ENCODE results near the gene ANKRD30A.
"Not testable (repeated sequence)": the region's sequence is repeated elsewhere in the genome, so short reads cannot be mapped to it uniquely, and the experiment has no call there.

ANKRD30A gene

GRCh38 chr10:37390926-37391325 lies 265.5 kb downstream of the ANKRD30A start:
- ATAC-seq (ENCODE audit: insufficient read depth, low read depth), result no peak
- no peaks in the 10 kb centered on the region for H3K79me2 ChIP-seq (ENCODE audit: insufficient read depth, low read length)
- no peak for DNase-seq

GRCh38 chr10:37400774-37401173 lies 275.4 kb downstream of the ANKRD30A start:
- H3K27ac ChIP-seq (ENCODE audit: low read length); H2AFZ ChIP-seq (ENCODE audit: low read depth, low read length); H3K36me3 ChIP-seq (ENCODE audit: insufficient read depth, low read length); ATAC-seq (ENCODE audit: insufficient read depth, low read depth); H3K79me2 ChIP-seq (ENCODE audit: insufficient read depth, low read length); H3K4me2 ChIP-seq (ENCODE audit: insufficient read depth, low read length); H3K9ac ChIP-seq (ENCODE audit: low read depth, low read length); H3K9me3 ChIP-seq (ENCODE audit: insufficient read depth, low read length, severe bottlenecking); H3K27me3 ChIP-seq (ENCODE audit: insufficient read depth, low read length, poor library complexity); H3K4me1 ChIP-seq (ENCODE audit: insufficient read depth, low read length); H4K20me1 ChIP-seq (ENCODE audit: insufficient read depth, low read length); H3K4me3 ChIP-seq (ENCODE audit: low read depth in 1 of 2, low read length in 2 of 2); DNase-seq: not testable (repeated sequence)

More at GRCh38 chr10:37390926-37391325, 265.5 kb downstream of the ANKRD30A start:
- no peaks in the 10 kb centered on the region for H4K20me1 ChIP-seq (ENCODE audit: insufficient read depth, low read length)
- H3K27ac ChIP-seq (ENCODE audit: low read length), result no peak overlapping the region
- H3K9ac ChIP-seq (ENCODE audit: low read depth, low read length), result no peak overlapping the region
- no peaks in the 10 kb centered on the region for H3K27me3 ChIP-seq (ENCODE audit: insufficient read depth, low read length, poor library complexity)
- H3K4me2 ChIP-seq (ENCODE audit: insufficient read depth, low read length), result no peak overlapping the region
- H3K9me3 ChIP-seq (ENCODE audit: insufficient read depth, low read length, severe bottlenecking), result no peaks in the 10 kb centered on the region
- H3K4me3 ChIP-seq (ENCODE audit: low read depth in 1 of 2, low read length in 2 of 2), result no peak overlapping the region
- H2AFZ ChIP-seq (ENCODE audit: low read depth, low read length), result no peak overlapping the region
- TF ChIP-seq, protein P1, sequence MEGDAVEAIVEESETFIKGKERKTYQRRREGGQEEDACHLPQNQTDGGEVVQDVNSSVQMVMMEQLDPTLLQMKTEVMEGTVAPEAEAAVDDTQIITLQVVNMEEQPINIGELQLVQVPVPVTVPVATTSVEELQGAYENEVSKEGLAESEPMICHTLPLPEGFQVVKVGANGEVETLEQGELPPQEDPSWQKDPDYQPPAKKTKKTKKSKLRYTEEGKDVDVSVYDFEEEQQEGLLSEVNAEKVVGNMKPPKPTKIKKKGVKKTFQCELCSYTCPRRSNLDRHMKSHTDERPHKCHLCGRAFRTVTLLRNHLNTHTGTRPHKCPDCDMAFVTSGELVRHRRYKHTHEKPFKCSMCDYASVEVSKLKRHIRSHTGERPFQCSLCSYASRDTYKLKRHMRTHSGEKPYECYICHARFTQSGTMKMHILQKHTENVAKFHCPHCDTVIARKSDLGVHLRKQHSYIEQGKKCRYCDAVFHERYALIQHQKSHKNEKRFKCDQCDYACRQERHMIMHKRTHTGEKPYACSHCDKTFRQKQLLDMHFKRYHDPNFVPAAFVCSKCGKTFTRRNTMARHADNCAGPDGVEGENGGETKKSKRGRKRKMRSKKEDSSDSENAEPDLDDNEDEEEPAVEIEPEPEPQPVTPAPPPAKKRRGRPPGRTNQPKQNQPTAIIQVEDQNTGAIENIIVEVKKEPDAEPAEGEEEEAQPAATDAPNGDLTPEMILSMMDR (IDR thresholded peaks at IDR 0.05; ENCODE audit: borderline replicate concordance, extremely low read depth, low read length, poor library complexity, severe bottlenecking), result no peak
- TF ChIP-seq EZH2 (IDR thresholded peaks at IDR 0.05; ENCODE audit: borderline replicate concordance, low read depth, low read length, severe bottlenecking), result no peak
- no peaks in the 10 kb centered on the region for H3K4me1 ChIP-seq (ENCODE audit: insufficient read depth, low read length)
- no peaks in the 10 kb centered on the region for H3K36me3 ChIP-seq (ENCODE audit: insufficient read depth, low read length)

GRCh38 chr10:37401225-37401624 lies 275.8 kb downstream of the ANKRD30A start:
- no peak overlapping the region for H3K4me3 ChIP-seq (ENCODE audit: low read depth in 1 of 2, low read length in 2 of 2)
- H3K36me3 ChIP-seq (ENCODE audit: insufficient read depth, low read length), result no peaks in the 10 kb centered on the region
- H4K20me1 ChIP-seq (ENCODE audit: insufficient read depth, low read length), result no peaks in the 10 kb centered on the region
- no peaks in the 10 kb centered on the region for H3K9me3 ChIP-seq (ENCODE audit: insufficient read depth, low read length, severe bottlenecking)
- TF ChIP-seq, protein P1 (IDR thresholded peaks at IDR 0.05; ENCODE audit: borderline replicate concordance, extremely low read depth, low read length, poor library complexity, severe bottlenecking), result no peak
- no peak for ATAC-seq (ENCODE audit: insufficient read depth, low read depth)
- no peak overlapping the region for H3K27ac ChIP-seq (ENCODE audit: low read length)
- H3K27me3 ChIP-seq (ENCODE audit: insufficient read depth, low read length, poor library complexity), result no peaks in the 10 kb centered on the region
- no peak overlapping the region for H2AFZ ChIP-seq (ENCODE audit: low read depth, low read length)
- no peak for DNase-seq
- H3K9ac ChIP-seq (ENCODE audit: low read depth, low read length), result no peak overlapping the region
- H3K4me1 ChIP-seq (ENCODE audit: insufficient read depth, low read length), result no peaks in the 10 kb centered on the region
- H3K79me2 ChIP-seq (ENCODE audit: insufficient read depth, low read length), result no peaks in the 10 kb centered on the region
- no peak overlapping the region for H3K4me2 ChIP-seq (ENCODE audit: insufficient read depth, low read length)

- Histone ChIP-seq H3K27me3 (ENCODE audit: insufficient read depth, low read length, poor library complexity) (no peaks in the 10 kb centered on the region), H3K27ac (ENCODE audit: low read length) (no peak overlapping the region), H3K4me2 (ENCODE audit: insufficient read depth, low read length) (no peak overlapping the region), H3K4me3 (ENCODE audit: low read depth in 1 of 2, low read length in 2 of 2) (no peak overlapping the region), H3K79me2 (ENCODE audit: insufficient read depth, low read length) (no peaks in the 10 kb centered on the region), H2AFZ (ENCODE audit: low read depth, low read length) (no peak overlapping the region), H3K36me3 (ENCODE audit: insufficient read depth, low read length) (no peaks in the 10 kb centered on the region), H3K4me1 (ENCODE audit: insufficient read depth, low read length) (no peaks in the 10 kb centered on the region), H3K9ac (ENCODE audit: low read depth, low read length) (no peak overlapping the region), H4K20me1 (ENCODE audit: insufficient read depth, low read length) (no peaks in the 10 kb centered on the region), H3K9me3 (ENCODE audit: insufficient read depth, low read length, severe bottlenecking) (no peaks in the 10 kb centered on the region)
- no peak for DNase-seq
- ATAC-seq (ENCODE audit: insufficient read depth, low read depth), result no peak
- TF ChIP-seq EZH2 (IDR thresholded peaks at IDR 0.05; ENCODE audit: borderline replicate concordance, low read depth, low read length, severe bottlenecking), result no peak
- TF ChIP-seq, protein P1 (IDR thresholded peaks at IDR 0.05; ENCODE audit: borderline replicate concordance, extremely low read depth, low read length, poor library complexity, severe bottlenecking), result no peak
Observed at GRCh38 chr10:37403776-37404175, 278.4 kb downstream of the ANKRD30A start.

All from DND-41 (cell line).